Ovary (tissue), 3 donors: ENCODE measurements around the gene FYN.

Experiments used
- POLR2A ChIP-seq: fragments of 450-650 bp; IDR thresholded peaks from one replicate; pipeline ENCODE4 v1.6.1; 2017; ENCODE audit warnings: antibody characterized with exemption, mild to moderate bottlenecking, moderate library complexity
- TF ChIP-seq, protein P1 (sequence below), 3 donors: fragments of 450-650 bp in 2 of 3; fragments of 200-600 bp in 1 of 3; IDR thresholded peaks; one replicate each; pipeline versions ENCODE4 v1.5.1 to v1.8.0; 2016 to 2022; ENCODE audit warnings: antibody characterized with exemption in 3 of 3, mild to moderate bottlenecking in 1 of 3
- donor health status: DM: no; HTN: no; CAD: no.

DNA sequence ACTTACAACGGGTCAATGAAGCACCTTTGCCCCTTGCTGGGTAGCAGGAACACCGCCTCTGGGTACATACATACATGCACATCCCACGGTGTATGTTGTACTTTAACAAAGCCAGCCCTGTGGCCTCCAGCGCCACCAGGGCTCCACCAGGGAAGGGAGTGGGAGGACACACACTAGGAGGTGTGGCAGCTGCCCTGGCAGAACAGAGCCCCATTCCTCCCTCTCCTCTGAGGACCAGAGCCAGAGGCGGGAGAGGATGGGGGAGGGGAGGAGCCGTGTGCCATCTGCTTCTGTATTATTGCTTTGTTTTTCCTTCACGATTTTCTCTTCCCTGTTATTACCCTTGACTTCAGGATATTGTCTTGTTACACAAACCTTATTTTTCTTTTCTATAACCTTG lies 161.8 kb downstream of the FYN start:
- TF ChIP-seq, protein P1, sequence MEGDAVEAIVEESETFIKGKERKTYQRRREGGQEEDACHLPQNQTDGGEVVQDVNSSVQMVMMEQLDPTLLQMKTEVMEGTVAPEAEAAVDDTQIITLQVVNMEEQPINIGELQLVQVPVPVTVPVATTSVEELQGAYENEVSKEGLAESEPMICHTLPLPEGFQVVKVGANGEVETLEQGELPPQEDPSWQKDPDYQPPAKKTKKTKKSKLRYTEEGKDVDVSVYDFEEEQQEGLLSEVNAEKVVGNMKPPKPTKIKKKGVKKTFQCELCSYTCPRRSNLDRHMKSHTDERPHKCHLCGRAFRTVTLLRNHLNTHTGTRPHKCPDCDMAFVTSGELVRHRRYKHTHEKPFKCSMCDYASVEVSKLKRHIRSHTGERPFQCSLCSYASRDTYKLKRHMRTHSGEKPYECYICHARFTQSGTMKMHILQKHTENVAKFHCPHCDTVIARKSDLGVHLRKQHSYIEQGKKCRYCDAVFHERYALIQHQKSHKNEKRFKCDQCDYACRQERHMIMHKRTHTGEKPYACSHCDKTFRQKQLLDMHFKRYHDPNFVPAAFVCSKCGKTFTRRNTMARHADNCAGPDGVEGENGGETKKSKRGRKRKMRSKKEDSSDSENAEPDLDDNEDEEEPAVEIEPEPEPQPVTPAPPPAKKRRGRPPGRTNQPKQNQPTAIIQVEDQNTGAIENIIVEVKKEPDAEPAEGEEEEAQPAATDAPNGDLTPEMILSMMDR (IDR thresholded peaks at IDR 0.05) = no peak
- TF ChIP-seq POLR2A = no peak
